NCI-H2196 (cell line): ENCODE data around the gene NCOA7.
A peak's percentile ranks its signal among the peaks of the same experiment; 100 is the strongest.
"Not testable (repeated sequence)": the region's sequence is repeated elsewhere in the genome, so short reads cannot be mapped to it uniquely, and the experiment has no call there.

Source experiments
- DNase-seq: peaks from one replicate; lab custom pipeline; 2025; ENCODE audit not compliant: unreplicated experiment; lab: John Stamatoyannopoulos, UW

NCOA7 gene

DNA sequence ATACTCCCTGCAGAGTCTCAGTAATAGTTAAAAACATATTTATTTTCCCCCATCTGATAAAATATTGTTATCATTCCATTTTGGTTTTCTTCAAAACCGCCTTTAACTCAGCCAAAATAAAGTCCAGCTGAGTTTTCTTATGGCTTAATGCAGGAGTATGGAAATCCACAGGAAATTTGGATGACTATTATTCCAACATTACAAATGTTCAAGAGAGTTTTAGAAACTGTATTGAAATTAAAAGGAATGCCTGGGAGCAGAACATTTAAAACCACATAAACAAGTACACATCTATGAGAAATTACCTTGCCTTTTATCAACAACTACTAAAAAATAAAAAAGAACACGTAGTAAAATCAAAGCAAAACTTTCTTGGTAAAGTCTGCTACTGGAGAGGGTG is 45.7 kb downstream of the NCOA7 start:
- no peak for DNase-seq

DNA sequence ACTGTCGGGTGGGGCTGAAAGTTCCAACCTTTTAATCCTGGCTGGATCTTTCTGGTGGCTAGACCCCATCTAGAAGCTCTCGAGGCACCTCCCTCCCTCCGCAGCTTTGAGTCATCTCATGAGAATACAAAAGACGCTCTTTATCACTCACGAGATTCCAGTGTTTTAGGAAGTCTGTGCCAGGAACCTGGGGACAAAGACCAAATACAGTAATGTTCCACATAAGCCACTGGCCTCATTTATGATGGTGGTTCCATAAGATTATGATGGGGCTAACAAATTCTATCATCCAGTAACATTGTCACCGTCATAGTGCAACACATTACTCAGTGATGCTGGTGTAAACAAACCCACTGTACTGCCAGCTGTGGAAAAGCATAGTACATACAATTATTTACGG is 48.7 kb downstream of the NCOA7 start:
- no peak for DNase-seq

DNA sequence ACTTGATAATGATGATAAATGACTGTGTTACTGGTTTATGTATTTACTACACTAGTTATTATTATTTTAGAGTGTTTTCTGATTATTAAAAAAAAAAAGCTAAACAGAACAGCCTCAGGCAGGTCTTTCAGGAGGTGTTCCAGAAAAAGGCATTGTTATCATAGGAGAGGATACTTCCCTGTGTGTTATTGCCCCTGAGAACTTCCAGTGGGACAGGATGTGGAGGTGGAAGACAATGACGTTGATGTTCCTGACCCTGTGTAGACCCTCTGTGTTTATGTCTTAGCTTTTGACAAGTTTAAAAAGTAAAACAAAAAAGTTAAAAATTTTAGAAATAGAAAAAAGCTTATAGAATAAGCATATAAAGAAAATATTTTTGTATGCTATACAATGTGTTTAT is 49.1 kb downstream of the NCOA7 start:
- DNase-seq = no peak

DNA sequence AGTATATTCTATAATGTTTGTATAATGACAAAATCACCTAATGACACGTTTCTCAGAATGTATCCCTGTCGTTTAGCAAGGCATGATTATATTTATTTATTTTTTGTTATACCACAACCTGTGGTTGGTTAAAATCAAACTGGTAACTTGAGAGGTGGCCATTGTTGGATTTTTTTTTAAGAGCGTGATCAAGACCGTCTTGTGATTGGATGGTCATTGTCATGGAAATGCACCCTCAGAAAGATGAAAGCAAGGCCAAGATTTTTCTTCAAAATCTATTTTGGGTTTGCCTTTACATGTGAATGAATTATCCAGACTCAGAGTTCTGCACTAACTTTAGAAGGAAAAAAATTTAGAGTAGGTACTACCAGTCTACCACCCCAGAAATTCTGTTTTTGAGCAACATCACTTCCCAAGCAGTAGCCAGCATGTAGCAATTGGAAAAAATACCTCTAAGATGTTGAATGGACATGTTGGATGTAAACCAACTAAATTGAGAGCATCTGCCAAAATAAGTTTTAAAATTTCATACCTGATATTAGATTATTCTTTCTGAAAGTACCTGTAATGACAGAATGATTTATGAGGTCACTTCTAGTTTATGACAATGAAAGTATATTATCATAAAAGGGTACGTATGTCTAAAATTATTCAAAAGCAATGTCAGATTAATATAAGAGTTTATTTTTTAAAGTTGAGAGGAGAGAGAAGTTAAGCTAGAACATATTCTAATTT is 50.8 kb downstream of the NCOA7 start:
- DNase-seq = no peak

DNA sequence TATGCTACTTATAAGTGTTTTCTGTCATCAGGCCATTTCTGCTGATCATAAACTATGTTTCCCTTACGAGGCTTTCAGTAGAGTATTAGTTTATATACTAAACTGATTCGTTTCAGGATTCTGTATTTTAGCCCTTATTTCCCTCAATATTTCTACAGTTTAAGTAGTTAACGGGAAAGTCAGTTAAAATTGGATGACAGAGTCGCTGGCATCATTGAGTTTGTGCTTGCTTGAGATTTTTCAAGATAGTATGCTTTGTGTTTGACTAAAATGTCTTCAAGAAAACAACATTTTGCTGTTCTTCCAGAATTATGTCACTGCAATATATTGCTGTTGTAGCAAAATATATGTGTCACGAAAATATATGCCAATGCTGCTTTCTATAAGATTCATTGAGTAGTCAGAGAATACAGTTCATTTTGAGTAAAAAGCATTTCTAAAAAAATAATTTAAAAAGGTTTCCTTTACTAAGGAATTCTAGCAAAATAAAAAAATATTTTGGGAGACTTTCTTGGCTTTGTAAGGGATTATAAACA is 51.4 kb downstream of the NCOA7 start:
- DNase-seq = no peak

DNA sequence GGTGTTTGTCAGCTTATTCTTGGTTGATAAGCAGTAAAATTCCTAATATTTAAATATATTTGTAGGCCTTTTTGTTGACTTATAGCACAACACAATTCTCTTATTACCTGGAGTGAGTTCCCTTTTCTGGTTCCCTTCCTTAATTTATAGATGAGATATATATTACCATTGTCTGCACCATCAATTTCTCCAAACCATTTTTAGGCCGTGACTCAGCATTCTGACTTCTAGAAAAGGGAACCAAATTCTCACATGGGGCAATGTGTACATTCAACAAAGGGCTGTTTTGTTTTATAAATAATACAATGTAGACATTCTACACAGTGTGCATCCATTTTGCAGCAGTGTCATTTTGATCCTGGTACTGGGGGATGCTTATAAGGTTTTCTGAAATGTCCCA is 52.8 kb downstream of the NCOA7 start:
- DNase-seq = no peak

DNA sequence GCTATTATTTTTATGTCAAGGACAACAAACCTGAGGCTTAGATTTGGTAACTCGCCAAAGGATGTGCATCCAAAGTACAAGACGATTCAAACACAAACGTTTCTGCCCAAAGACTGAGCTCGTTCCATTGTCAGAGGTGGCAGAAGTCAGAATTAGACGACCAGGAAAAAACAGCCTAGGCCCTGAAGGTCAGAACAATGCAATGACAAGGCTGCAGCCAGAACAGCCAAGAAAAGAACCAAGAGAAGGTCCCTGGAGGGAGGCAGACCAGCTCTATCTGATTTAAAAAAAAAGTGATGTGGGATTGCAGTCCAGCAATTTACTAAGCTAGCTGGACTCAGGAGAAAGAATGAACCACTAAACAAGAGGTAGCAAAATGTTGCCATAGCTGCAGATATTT is 54.2 kb downstream of the NCOA7 start:
- no peak for DNase-seq

DNA sequence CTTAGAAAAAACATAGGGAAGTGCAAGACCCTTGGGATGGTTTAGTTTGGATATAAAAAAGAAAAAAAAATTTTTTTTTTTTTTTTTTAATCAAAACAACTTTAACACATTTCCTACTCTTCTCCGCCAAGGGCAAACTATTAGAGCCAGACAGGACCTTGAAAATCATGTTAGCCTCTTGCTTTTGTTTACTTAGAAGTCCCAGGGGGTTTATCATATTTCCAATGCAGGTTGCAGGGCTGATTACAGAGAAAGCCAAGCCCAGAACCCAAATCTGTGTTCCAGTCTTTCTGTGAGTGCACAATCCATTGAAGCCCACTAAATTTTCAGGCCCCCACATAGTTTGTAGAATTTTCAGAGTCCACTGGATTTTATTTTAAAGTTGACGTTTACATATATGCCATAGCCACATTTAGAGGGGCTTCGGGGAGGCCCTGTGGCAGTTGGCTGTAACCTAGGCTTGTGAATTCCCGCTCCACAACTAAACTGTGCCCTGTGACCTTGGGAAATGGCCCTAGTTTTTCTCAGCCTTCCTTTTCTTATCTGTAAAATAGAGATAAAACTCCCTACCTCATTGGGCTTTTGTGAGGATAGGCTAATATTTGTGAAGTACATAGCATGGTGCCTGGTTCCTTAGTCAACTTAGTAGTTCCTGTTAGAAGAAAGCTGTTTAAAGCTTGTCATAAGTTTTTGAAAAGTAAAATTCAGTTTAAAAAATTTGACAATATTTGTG is 55.7 kb downstream of the NCOA7 start:
- DNase-seq = no peak

DNA sequence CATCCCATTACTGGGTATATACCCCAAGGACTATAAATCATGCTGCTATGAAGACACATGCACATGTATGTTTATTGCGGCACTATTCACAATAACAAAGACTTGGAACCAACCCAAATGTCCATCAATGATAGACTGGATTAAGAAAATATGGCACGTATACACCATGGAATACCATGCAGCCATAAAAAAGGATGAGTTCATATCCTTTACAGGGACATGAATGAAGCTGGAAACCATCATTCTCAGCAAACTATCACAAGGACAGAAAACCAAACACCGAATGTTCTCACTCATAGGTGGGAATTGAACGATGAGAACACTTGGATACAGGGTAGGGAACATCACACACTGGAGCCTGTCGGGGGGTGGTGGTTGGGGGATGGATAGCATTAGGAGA is 57.5 kb downstream of the NCOA7 start:
- DNase-seq = not testable (repeated sequence)

DNA sequence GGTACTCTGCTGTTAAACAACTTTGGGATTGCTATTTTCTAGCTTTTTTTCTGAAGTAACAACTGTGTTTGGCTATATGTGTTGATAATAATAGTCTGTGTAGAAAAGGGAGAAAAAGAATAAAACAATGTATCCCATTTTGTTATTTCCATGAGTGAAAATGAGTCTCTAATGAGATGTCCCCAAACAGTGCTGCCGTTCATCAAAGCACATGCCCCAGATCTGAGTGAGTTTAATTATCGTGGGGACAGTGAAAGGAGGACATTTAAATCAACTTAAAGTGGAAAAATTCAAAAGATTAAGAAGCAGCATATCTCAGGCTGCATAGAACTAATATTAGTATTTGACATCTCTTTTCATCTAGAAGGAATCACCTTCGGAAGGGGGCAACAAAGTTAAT is 59.6 kb downstream of the NCOA7 start:
- DNase-seq = no peak

DNA sequence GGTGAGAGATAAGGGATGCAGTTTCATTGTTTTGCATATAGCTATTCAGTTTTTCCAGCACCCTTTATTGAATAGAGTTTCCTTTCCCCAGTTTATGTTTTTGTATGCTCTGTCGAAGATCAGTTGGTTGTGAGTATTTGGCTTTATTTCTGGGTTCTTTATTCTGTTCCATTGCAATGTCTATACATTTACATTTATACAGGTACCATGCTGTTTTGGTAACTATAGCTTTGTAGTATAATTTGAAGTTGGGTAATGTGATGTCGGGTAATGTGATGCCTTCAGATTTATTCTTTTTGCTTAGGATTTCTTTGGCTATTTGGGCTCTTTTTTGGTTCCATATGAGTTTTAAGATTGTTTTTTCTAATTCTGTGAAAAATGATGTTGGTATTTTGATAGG is 61.8 kb downstream of the NCOA7 start:
- DNase-seq = no peak

DNA sequence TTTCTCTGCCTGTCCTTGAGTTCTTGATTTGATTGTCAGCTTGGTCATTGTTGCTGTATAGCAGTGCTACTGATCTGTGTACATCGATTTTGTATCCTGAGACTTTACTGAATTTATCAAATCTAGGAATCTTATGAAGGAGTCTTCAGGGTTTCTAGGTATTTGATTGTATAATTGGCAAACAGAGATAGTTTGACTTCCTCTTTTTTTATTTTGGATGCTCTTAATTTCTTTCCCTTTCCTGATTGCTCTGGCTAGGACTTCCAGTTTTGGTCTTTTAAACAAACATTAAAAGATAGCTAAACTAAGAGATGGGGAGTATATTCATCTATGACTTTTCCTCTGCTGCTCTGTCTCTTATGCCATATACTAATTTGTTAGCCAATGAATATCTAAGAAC is 62.4 kb downstream of the NCOA7 start:
- no peak for DNase-seq

DNA sequence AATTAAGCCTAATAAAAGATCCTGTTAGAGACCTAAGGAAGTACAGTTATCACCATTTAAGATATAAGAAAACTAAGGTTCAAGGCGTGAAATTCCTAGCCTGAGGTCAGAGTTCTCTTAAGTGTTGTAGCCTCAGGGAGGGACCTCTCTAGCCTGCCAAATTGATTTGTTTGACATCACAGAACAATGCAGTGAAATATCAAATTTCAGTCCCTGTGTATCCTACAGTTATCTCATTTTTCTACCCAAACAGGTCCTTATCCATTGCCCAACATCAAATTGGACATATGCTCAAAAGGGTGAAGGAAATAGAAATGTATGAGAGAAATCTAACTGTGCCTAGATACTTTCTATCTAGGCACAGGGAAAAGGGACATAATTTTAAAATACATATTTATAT is 63.0 kb downstream of the NCOA7 start:
- no peak for DNase-seq

DNA sequence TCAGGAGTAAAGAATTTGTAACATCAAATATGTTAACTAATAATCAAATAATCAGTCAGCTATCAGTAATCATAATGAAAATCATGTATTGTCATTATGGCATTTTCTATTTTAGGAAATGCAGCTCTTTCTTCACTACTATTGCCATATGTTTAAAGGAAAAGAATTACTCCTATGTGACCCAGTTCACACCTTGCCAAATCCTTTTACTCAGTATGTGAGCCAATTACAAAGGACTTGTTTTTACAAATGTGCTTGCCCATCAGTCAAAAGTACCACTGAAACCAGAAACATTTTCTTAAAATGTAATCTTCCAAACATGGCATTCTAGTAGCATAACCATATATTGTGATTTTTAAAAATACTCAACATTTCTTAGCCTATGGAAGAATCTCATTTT is 63.6 kb downstream of the NCOA7 start:
- DNase-seq = no peak

DNA sequence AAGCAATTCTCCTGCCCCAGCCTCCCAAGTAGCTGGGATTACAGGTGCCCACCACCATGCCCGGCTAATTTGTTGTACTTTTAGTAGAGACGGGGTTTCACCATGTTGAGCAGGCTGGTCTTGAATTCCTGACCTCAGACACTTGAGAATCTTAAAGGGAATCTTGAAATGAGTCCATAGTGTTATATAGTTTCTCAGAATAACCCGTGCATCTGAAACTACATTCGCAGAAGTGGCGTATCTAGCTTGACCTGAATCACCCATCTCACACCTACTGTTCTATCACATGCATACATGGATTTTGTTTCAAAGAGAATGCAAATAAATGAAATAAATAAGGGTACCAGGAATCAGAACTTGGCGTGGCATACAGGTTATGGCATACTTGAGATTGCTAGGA is 65.0 kb downstream of the NCOA7 start:
- no peak for DNase-seq

DNA sequence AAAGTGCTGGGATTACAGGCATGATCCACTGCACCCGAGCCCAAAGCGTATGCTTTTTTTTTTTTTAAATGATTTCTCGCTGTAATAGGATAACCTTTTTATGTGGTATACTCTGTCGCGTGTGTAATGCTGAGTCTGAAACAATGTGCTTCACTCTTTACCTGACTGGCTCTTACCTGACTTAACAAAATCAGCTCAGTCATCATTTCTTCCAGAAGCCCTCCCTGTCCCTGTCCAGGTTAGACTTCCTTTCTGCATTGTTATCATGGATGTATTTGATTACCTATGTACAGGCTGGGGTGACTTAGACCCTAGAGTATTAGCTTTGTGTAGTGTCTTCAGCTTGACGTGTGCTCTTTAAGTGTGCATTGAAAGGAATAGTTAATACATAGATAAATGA is 67.1 kb downstream of the NCOA7 start:
- DNase-seq = no peak

DNA sequence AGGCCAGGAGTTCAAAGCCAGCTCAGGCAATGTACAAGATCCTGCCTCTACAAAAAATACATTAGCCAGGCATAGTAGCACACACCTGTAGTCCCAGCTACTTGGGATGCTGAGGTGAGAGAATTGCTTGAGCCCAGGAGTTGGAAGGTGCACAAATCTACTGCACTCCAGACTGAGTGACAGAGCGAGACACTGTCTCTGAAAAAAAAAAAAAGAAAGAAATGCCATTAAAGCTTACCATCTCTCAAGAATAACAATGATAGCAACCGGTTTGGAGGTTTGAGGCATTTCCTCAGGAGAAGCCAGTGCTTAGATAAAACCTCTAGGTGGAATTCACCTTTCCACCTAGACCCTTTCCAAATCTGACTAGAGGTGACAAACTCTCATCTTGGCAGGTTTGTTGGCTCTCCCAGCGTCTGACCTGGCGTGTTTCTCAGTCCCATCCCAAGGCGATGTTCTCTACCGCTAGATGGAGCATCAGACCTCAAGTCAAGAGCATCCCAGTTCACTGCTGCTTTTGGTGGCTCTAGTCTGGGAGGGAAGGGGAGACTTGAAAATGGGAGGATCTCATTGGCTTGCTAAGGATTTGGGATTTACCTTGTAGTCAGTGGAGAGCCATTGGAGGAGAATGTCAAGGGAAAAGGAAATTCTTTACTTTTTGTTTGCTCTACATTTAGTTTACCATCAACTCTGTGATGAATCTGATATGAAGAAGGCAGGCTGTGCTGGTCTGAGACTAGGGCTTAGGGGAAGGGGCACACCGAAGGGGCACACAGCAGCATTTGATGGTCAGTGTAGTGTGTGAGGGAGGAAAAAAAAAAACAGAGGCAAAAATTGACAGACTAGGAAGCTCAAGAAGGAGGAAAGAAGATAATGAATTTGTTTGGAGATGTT is 67.9 kb downstream of the NCOA7 start:
- peak; percentile 41 for DNase-seq

DNA sequence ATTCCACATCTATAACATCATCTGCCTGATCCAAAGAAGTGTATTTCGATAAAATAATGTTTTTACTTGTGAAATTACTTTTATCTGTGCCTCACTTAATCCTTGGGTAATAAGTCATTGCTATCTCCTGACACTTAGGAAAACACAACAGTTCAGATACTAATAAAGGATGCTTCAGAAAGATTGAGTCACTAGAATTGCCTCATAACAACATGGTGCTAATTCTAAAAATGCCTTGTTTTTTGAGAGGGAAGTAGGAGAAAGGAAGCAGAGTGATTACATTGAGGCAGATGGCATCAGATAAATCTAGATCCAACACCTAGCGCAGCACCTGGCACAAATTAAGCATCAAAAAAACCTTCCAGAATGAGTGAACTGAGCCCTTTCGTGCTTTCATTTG is 69.0 kb downstream of the NCOA7 start:
- no peak for DNase-seq

DNA sequence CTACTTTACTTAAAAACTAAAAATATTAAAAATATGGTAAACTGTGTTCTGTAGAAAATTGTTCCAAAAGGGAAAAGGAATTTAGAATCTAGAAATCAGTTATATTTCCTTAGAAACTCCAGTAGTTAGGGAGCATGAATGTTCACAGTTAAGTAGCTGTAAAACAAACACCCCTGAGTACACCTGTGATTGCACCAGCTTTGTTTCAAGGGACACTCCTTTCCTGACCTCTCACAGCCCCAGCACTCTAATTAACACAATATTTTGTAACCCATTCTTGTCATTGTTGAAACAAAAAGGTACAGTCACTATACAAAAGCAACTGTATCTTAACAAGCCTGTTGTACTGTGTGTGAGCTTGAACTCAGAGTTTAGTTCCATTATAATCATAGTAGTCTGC is 72.3 kb downstream of the NCOA7 start:
- no peak for DNase-seq

DNA sequence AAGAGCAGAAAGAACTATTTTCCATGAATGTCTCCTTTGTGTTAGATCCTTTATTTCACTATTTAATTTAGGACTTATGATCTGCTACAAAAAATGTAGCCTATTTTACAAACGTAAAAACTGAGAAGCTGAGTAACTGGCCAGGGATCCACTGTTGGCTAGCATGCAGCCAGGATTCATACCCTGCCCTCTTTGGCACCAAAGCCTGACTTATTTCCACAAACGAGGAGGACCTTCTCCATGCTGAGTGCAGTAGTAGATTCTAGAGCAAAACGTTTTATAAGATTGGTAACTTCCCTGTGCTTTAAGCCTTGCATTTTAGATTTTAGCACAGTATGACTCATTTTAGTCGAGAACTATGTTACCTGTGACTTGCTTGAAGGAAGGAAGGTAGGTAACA is 74.3 kb downstream of the NCOA7 start:
- DNase-seq = no peak

DNA sequence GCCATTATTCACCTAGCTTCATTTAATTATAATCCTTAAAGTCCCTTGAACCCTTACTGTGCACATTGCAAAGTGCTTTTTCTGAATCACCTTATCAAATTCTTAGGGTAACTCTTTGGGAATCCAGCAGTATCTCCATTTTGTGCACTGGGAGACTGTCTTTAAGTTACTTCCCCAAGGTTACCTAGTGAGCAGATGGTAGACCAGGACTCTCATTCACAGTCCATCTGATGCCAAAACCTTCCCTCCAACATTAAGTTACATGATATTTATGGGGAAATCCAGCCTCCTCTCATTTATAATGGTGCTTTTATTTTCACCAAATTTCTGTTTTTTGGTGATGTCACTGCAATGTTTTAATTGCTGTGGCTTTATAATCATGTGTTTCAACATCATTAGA is 75.7 kb downstream of the NCOA7 start:
- DNase-seq = no peak
